H9 (cell line): ENCODE data around the gene DNLZ. TPM values are rescaled to one million over a fixed set of nuclear protein-coding genes. Genes with fewer than 3 reads are reported as not detected.
A peak's percentile ranks its signal among the peaks of the same experiment; 100 is the strongest.

Source experiments
- DNase-seq: peaks from one replicate; pipeline ENCODE4 v3.0.0-alpha.2; 2017
- H2AFZ ChIP-seq: one replicate; pipeline ENCODE4 v1.6.1; 2013; ENCODE audit warnings: mild to moderate bottlenecking, low read length, control low read depth, moderate library complexity
- H2AK5ac ChIP-seq: 2 replicates; pipeline ENCODE4 v1.6.1; 2013; ENCODE audit warnings: low read length, control low read depth, mixed read lengths; ENCODE audit not compliant: insufficient read length
- H2BK120ac ChIP-seq: one replicate; pipeline ENCODE4 v1.6.1; 2013; ENCODE audit warnings: low read depth, mild to moderate bottlenecking, low read length, control low read depth, inconsistent platforms; ENCODE audit not compliant: poor library complexity, severe bottlenecking
- H2BK12ac ChIP-seq: 2 replicates; pipeline ENCODE4 v1.6.1; 2013; ENCODE audit warnings: low read length, control low read depth, mixed read lengths, low read depth; ENCODE audit not compliant: insufficient read length
- H2BK15ac ChIP-seq: 2 replicates; pipeline ENCODE4 v1.6.1; 2013; ENCODE audit warnings: low read depth, low read length, control low read depth
- H2BK20ac ChIP-seq: one replicate; pipeline ENCODE4 v1.6.1; 2013; ENCODE audit warnings: low read depth, mild to moderate bottlenecking, low read length, control low read depth, inconsistent platforms; ENCODE audit not compliant: poor library complexity, severe bottlenecking
- H2BK5ac ChIP-seq: 2 replicates; pipeline ENCODE4 v1.6.1; 2013; ENCODE audit warnings: low read length, control low read depth, mixed read lengths; ENCODE audit not compliant: insufficient read length
- H3K14ac ChIP-seq: 2 replicates; pipeline ENCODE4 v1.6.1; 2013; ENCODE audit warnings: low read length, control low read depth; ENCODE audit not compliant: insufficient read depth
- H3K18ac ChIP-seq: 2 replicates; pipeline ENCODE4 v1.6.1; 2013; ENCODE audit warnings: low read depth, mild to moderate bottlenecking, mixed read lengths, low read length, control low read depth; ENCODE audit not compliant: insufficient read length
- H3K23ac ChIP-seq: 2 replicates; pipeline ENCODE4 v1.6.1; 2013; ENCODE audit warnings: low read length, control low read depth, mixed read lengths, low read depth; ENCODE audit not compliant: insufficient read length
- H3K23me2 ChIP-seq: 2 replicates; pipeline ENCODE4 v1.6.1; 2013; ENCODE audit warnings: low read depth, mild to moderate bottlenecking, mixed read lengths, low read length, control low read depth; ENCODE audit not compliant: insufficient read length, poor library complexity, severe bottlenecking
- H3K27ac ChIP-seq: 2 replicates; pipeline ENCODE4 v1.5.1; 2013; ENCODE audit warnings: low read length, control low read depth, mixed read lengths, low read depth; ENCODE audit not compliant: insufficient read length
- H3K27me3 ChIP-seq: 2 replicates; pipeline ENCODE4 v1.6.1; 2013; ENCODE audit warnings: low read length, control low read depth, inconsistent platforms; ENCODE audit not compliant: insufficient read depth
- H3K4ac ChIP-seq: 2 replicates; pipeline ENCODE4 v1.6.1; 2013; ENCODE audit warnings: low read depth, mild to moderate bottlenecking, control low read depth, inconsistent platforms, low read length, moderate library complexity
- H3K4me1 ChIP-seq: 2 replicates; pipeline ENCODE4 v1.6.1; 2013; ENCODE audit warnings: low read length, control low read depth, inconsistent platforms; ENCODE audit not compliant: insufficient read depth
- H3K4me2 ChIP-seq: 2 replicates; pipeline ENCODE4 v1.6.1; 2013; ENCODE audit warnings: low read length, control low read depth, mixed read lengths; ENCODE audit not compliant: insufficient read length, insufficient read depth
- H3K56ac ChIP-seq: 2 replicates; pipeline ENCODE4 v1.6.1; 2013; ENCODE audit warnings: low read depth, mild to moderate bottlenecking, mixed read lengths, low read length, control low read depth; ENCODE audit not compliant: insufficient read length
- H3K79me1 ChIP-seq: 2 replicates; pipeline ENCODE4 v1.6.1; 2013; ENCODE audit warnings: low read depth, mild to moderate bottlenecking, moderate library complexity, low read length, control low read depth, inconsistent platforms; ENCODE audit not compliant: insufficient read depth, poor library complexity, severe bottlenecking
- H3K79me2 ChIP-seq: 2 replicates; pipeline ENCODE4 v1.6.1; 2013; ENCODE audit warnings: low read length, control low read depth, inconsistent platforms; ENCODE audit not compliant: insufficient read depth
- H3K9ac ChIP-seq: 2 replicates; pipeline ENCODE4 v1.6.1; 2013; ENCODE audit warnings: low read length, control low read depth, mixed read lengths; ENCODE audit not compliant: insufficient read length; ENCODE audit errors: extremely low read depth
- H3K9me3 ChIP-seq: one replicate; pipeline ENCODE4 v1.6.1; 2013; ENCODE audit warnings: low read depth, low read length, inconsistent platforms; ENCODE audit not compliant: control insufficient read depth
- H3T11ph ChIP-seq: one replicate; pipeline ENCODE4 v1.6.1; 2013; ENCODE audit warnings: mild to moderate bottlenecking, low read length, control low read depth, inconsistent platforms
- H4K20me1 ChIP-seq: one replicate; pipeline ENCODE4 v1.6.1; 2013; ENCODE audit not compliant: control insufficient read depth, insufficient read length, insufficient read depth
- H4K5ac ChIP-seq: 2 replicates; pipeline ENCODE4 v1.6.1; 2013; ENCODE audit warnings: low read depth, mild to moderate bottlenecking, mixed read lengths, low read length, control low read depth; ENCODE audit not compliant: insufficient read length
- H4K8ac ChIP-seq: replicated peaks from 2 replicates; pipeline ENCODE4 v1.6.1; 2013; ENCODE audit warnings: low read length, control low read depth, mixed read lengths, low read depth; ENCODE audit not compliant: insufficient read length
- H4K91ac ChIP-seq: 2 replicates; pipeline ENCODE4 v1.6.1; 2013; ENCODE audit warnings: low read depth, mild to moderate bottlenecking, moderate library complexity, mixed read lengths, low read length, control low read depth; ENCODE audit not compliant: insufficient read length
- H3K27ac Mint-ChIP-seq, 3 experiments: 2 replicates in 2 of 3; 3 replicates in 1 of 3; pipeline ENCODE4 v1.8.0; 2020 to 2021; ENCODE audit warnings: mixed read lengths in 3 of 3, mild to moderate bottlenecking in 1 of 3, moderate library complexity in 1 of 3
- H3K27me3 Mint-ChIP-seq: 2 replicates; pipeline ENCODE4 v1.8.0; 2021; ENCODE audit warnings: low read depth, mild to moderate bottlenecking, moderate library complexity, mixed read lengths
- H3K36me3 Mint-ChIP-seq, 3 experiments: 2 replicates in 2 of 3; 3 replicates in 1 of 3; pipeline ENCODE4 v1.8.0; 2020 to 2021; ENCODE audit warnings: low read depth in 3 of 3, mixed read lengths in 3 of 3; ENCODE audit not compliant: insufficient read depth in 1 of 3
- H3K4me1 Mint-ChIP-seq, 2 experiments: 2 replicates each; pipeline ENCODE4 v1.8.0; 2020; ENCODE audit warnings: mixed read lengths in 2 of 2
- H3K4me3 Mint-ChIP-seq, 2 experiments: 2 replicates in 1 of 2; 3 replicates in 1 of 2; pipeline ENCODE4 v1.8.0; 2020 to 2021; ENCODE audit warnings: mild to moderate bottlenecking in 2 of 2, mixed read lengths in 2 of 2, moderate library complexity in 1 of 2
- H3K9me3 Mint-ChIP-seq, 2 experiments: 2 replicates in 1 of 2; 3 replicates in 1 of 2; pipeline ENCODE4 v1.8.0; 2020; ENCODE audit warnings: mild to moderate bottlenecking in 2 of 2, mixed read lengths in 2 of 2, moderate library complexity in 1 of 2
- WGBS: extraction: QIAGEN DNeasy Blood & Tissue Kit; methylation state at CpG from one replicate; pipeline ENCODE4 v1.1.7; 2013; ENCODE audit warnings: missing lambda C conversion rate, low lambda C conversion rate, mixed read lengths; ENCODE audit not compliant: insufficient read length; ENCODE audit errors: extremely low coverage; 5-methylcytosine and 5-hydroxymethylcytosine counted together
- total RNA-seq: library from RNA; stranded (reverse); gene quantifications from 2 replicates; pipeline ENCODE4 v1.2.1, GENCODE V29; 2021
- TF ChIP-seq, protein P1 (sequence below): fragments of 200-600 bp; sonication (generic); conservative IDR thresholded peaks from 3 replicates; pipeline ENCODE4 v1.8.0; 2021; ENCODE audit warnings: antibody characterized with exemption, mild to moderate bottlenecking

Gene DNLZ
- total RNA-seq, 1 experiment from 2014 or later = 24.8 TPM

DNA sequence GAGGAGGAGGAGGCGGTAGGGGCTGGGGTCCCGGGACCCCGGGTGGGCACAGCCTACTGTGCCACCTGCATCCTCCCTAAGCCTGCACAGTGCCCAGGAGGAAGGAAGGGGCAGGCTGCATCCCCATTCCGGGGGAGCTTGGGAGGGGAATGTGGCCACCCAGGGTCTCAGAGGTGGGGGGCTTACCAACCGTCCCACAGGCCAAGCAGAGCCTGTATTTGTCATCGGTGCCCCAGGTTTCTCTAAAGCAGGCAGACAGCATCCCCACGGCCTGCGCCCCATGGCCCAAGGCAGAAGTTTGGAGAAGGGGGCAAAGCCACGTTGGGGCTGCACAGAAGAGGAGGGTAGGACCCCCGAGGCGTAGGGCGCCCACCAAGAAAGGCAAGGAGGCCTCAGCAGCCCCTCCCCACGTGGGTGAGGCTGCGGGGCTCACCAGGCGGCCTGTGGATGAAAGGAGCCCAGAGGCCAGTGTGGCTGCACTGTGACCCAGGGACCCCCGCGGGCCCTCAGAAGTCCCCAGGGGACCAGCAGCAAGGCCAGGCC is 36.7 kb downstream of the DNLZ start:
- Histone ChIP-seq H3K79me2 (peaks cover 2% of the 10 kb centered on the region; the same call in 1 of the 2 replicates), H4K20me1 (no peaks in the 10 kb centered on the region), H2BK15ac (no peak overlapping the region), H2AFZ (no peak overlapping the region), H3K9me3 (no peaks in the 10 kb centered on the region), H3K56ac (no peak overlapping the region), H3K18ac (peak overlapping the region; percentile 63), H2AK5ac (no peak overlapping the region), H4K8ac (no peak overlapping the region), H2BK5ac (no peak overlapping the region), H2BK20ac (no peak overlapping the region), H3T11ph (no peak overlapping the region), H3K23me2 (no peaks in the 10 kb centered on the region), H3K4ac (no peak overlapping the region), H4K91ac (no peak overlapping the region), H3K79me1 (peaks cover 2% of the 10 kb centered on the region), H2BK120ac (no peak overlapping the region), H3K4me2 (no peak overlapping the region), H3K9ac (no peak overlapping the region), H3K27ac (no peak overlapping the region), H2BK12ac (no peak overlapping the region), H3K23ac (no peak overlapping the region), H4K5ac (no peak overlapping the region), H3K14ac (peak overlapping the region; percentile 77; the same call in 1 of the 2 replicates), H3K27me3 (no peaks in the 10 kb centered on the region), H3K4me1 (peaks cover 4% of the 10 kb centered on the region; the same call in 1 of the 2 replicates)
- TF ChIP-seq, protein P1, sequence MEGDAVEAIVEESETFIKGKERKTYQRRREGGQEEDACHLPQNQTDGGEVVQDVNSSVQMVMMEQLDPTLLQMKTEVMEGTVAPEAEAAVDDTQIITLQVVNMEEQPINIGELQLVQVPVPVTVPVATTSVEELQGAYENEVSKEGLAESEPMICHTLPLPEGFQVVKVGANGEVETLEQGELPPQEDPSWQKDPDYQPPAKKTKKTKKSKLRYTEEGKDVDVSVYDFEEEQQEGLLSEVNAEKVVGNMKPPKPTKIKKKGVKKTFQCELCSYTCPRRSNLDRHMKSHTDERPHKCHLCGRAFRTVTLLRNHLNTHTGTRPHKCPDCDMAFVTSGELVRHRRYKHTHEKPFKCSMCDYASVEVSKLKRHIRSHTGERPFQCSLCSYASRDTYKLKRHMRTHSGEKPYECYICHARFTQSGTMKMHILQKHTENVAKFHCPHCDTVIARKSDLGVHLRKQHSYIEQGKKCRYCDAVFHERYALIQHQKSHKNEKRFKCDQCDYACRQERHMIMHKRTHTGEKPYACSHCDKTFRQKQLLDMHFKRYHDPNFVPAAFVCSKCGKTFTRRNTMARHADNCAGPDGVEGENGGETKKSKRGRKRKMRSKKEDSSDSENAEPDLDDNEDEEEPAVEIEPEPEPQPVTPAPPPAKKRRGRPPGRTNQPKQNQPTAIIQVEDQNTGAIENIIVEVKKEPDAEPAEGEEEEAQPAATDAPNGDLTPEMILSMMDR = no peak
- DNase-seq = no peak
- WGBS = no CpG with 5 or more reads among the region's 17 CpGs
- H3K27me3 Mint-ChIP-seq = no peaks in the 10 kb centered on the region
- no peak overlapping the region for H3K27ac Mint-ChIP-seq
- no peaks in the 10 kb centered on the region for H3K9me3 Mint-ChIP-seq
- peaks cover 9 to 11% of the 10 kb centered on the region in 2 experiments for H3K4me1 Mint-ChIP-seq
- H3K4me3 Mint-ChIP-seq = peak overlapping the region; percentile 58 to 72
- no peaks in the 10 kb centered on the region; a peak in 1 of 7 replicates for H3K36me3 Mint-ChIP-seq
